ENCODE measurements around the gene COLEC12.

- no peak for TF ChIP-seq CTCF (conservative IDR thresholded peaks at IDR 0.05)
- TF ChIP-seq EZH2 (IDR thresholded peaks at IDR 0.05; ENCODE audit: low read depth) = no peak
Observed at GRCh38 chr18:413233-413632, 87.3 kb downstream of the COLEC12 start.
